ENCODE measurements around the gene PSMD9.

PSMD9 gene

GRCh38 chr12:121949648-121950397, 61.2 kb downstream of the PSMD9 start:
- TF ChIP-seq, protein P1, sequence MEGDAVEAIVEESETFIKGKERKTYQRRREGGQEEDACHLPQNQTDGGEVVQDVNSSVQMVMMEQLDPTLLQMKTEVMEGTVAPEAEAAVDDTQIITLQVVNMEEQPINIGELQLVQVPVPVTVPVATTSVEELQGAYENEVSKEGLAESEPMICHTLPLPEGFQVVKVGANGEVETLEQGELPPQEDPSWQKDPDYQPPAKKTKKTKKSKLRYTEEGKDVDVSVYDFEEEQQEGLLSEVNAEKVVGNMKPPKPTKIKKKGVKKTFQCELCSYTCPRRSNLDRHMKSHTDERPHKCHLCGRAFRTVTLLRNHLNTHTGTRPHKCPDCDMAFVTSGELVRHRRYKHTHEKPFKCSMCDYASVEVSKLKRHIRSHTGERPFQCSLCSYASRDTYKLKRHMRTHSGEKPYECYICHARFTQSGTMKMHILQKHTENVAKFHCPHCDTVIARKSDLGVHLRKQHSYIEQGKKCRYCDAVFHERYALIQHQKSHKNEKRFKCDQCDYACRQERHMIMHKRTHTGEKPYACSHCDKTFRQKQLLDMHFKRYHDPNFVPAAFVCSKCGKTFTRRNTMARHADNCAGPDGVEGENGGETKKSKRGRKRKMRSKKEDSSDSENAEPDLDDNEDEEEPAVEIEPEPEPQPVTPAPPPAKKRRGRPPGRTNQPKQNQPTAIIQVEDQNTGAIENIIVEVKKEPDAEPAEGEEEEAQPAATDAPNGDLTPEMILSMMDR (IDR thresholded peaks at IDR 0.05; ENCODE audit: control insufficient read depth, insufficient read depth, low read depth, low read length, missing control alignments), result no peak
- H3K4me3 ChIP-seq (ENCODE audit: control insufficient read depth, low read depth, low read length), result no peak overlapping the region
- peak; percentile 63 for DNase-seq (ENCODE audit: low read depth)

GRCh38 chr12:121953117-121953692, 64.6 kb downstream of the PSMD9 start:
- H3K4me3 ChIP-seq (ENCODE audit: control insufficient read depth, low read depth, low read length), result no peak overlapping the region
- TF ChIP-seq, protein P1 (IDR thresholded peaks at IDR 0.05; ENCODE audit: control insufficient read depth, insufficient read depth, low read depth, low read length, missing control alignments), result no peak
- no peak for DNase-seq (ENCODE audit: low read depth)

DNA sequence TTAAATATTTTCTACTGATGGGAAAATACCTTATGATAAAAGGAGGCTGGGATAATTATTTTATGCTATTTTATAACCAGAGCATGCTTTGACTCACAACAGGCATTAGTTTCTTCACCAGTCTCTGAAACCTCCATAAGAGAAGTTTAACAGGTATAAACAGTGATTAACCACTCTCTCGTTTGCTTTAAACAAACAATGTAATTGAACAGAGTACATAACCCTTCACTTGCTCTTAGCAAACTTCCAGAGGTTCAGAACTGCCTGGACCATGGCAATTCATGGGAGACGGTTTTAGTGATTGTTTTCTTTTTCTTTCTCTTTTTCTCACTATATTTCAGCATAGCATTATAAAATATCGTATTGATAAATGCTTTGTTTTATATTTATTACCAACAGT, 65.1 kb downstream of the PSMD9 start:
- DNase-seq (ENCODE audit: low read depth), result no peak
- TF ChIP-seq, protein P1 (IDR thresholded peaks at IDR 0.05; ENCODE audit: control insufficient read depth, insufficient read depth, low read depth, low read length, missing control alignments), result no peak
- no peak overlapping the region for H3K4me3 ChIP-seq (ENCODE audit: control insufficient read depth, low read depth, low read length)

- no peak for DNase-seq (ENCODE audit: low read depth)
- H3K4me3 ChIP-seq (ENCODE audit: control insufficient read depth, low read depth, low read length), result no peak overlapping the region
These were observed 67.0 kb downstream of the PSMD9 start for GRCh38 chr12:121955258-121956237.

DNA sequence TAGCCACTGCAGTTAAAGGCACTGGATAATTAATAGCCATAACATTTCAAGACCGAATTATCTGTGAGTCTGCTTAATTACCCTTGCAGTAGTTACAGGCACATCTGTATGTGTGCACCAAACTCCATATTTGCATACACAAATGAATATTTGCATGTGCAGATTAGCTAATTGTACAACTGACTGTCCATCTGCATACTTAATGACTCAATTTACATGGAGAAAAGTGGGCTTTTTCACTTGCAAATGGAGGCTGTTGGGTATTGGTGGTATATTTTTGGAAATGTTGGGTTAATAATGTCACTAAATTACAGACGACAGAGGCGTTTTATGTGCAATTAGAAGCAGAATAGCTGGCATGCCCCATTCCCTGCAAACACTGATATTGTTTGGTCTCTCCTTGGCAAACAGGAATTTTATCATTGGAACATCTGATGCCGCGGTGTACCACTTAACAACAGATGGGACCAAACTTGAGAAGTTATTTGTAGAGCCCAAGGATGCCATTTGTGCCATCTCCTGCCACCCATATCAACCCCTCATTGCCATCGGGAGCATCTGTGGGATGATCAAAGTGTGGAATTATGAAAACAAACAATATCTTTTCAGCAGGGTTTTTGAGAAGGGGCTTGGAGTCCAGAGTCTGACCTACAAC, 69.4 kb downstream of the PSMD9 start:
- DNase-seq (ENCODE audit: low read depth), result no peak
- TF ChIP-seq, protein P1 (IDR thresholded peaks at IDR 0.05; ENCODE audit: control insufficient read depth, insufficient read depth, low read depth, low read length, missing control alignments), result no peak

More at GRCh38 chr12:121955258-121956237, 67.0 kb downstream of the PSMD9 start:
- TF ChIP-seq, protein P1 (IDR thresholded peaks at IDR 0.05; ENCODE audit: control insufficient read depth, insufficient read depth, low read depth, low read length, missing control alignments), result peak; percentile 62

More for the DNA sequence above, 69.4 kb downstream of the PSMD9 start:
- no peak overlapping the region for H3K4me3 ChIP-seq (ENCODE audit: control insufficient read depth, low read depth, low read length)

Data from AG09309 (cell line).